GM12878 (cell line): ENCODE measurements around the gene GPC6. TPM values are rescaled to one million over a fixed set of nuclear protein-coding genes. Genes with fewer than 3 reads are reported as not detected.

Experiments
- ATAC-seq: fragments of 200-7000 bp; cut with Tn5 transposase; 3 replicates; pipeline ENCODE4 v1.9.1; 2020; ENCODE audit warnings: mild to moderate bottlenecking, moderate library complexity
- BruUV-seq: library from RNA; stranded (reverse); fragments of 400-500 nt; replicated peaks from 2 replicates; lab custom pipeline; 2021; lab: Mats Ljungman, UMichigan
- CTCF ChIA-PET: fragments of 300-600 bp; sonication (Branson Sonifier 250); formaldehyde crosslinking; extraction: SDS; loops from one replicate; lab custom pipeline; 2021; ENCODE audit warnings: inconsistent platforms; lab: Yijun Ruan, JAX
- POLR2A ChIA-PET: fragments of 350-600 bp; formaldehyde crosslinking; extraction: SDS; loops from one replicate; lab custom pipeline; 2021; ENCODE audit warnings: inconsistent platforms; lab: Charles Lee
- RAD21 ChIA-PET: fragments of 300-600 bp; sonication (Branson Sonifier 250); formaldehyde crosslinking; loops from one replicate; lab custom pipeline; 2023; ENCODE audit warnings: antibody characterized with exemption; ENCODE audit not compliant: unreplicated experiment; lab: Charles Lee
- SMC1A ChIA-PET: fragments of 300-600 bp; sonication (Branson Sonifier 250); formaldehyde crosslinking; loops from one replicate; lab custom pipeline; 2023; ENCODE audit not compliant: unreplicated experiment, uncharacterized antibody; lab: Charles Lee
- DNase-seq: peaks from one replicate; pipeline ENCODE4 v3.0.0-alpha.2; 2011; ENCODE audit warnings: low read depth, low spot score
- FAIRE-seq: peaks from 3 replicates; lab custom pipeline; 2011; peaks lifted over from hg19 to GRCh38; lab: Jason Lieb, UNC
- H2AFZ ChIP-seq: 2 replicates; pipeline ENCODE4 v1.6.0; 2011; ENCODE audit warnings: low read depth, low read length, control low read depth; ENCODE audit not compliant: control insufficient read depth
- H3K27ac ChIP-seq: 2 replicates; pipeline ENCODE4 v1.5.1; 2011; ENCODE audit warnings: control low read depth; ENCODE audit not compliant: control insufficient read depth, insufficient read depth
- H3K27me3 ChIP-seq, 2 experiments: replicated peaks in 1 of 2; 2 replicates each; pipeline versions ENCODE4 v1.6.0 to v1.6.1; 2011; ENCODE audit warnings: low read length in 1 of 2; ENCODE audit not compliant: control insufficient read depth in 2 of 2, insufficient read depth in 2 of 2
- H3K36me3 ChIP-seq, 2 experiments: 2 replicates each; pipeline ENCODE4 v1.5.1; 2011; ENCODE audit warnings: low read length in 1 of 2; ENCODE audit not compliant: control insufficient read depth in 2 of 2, insufficient read depth in 2 of 2
- H3K4me1 ChIP-seq: 2 replicates; pipeline ENCODE4 v1.6.1; 2011; ENCODE audit warnings: mild to moderate bottlenecking, low read length, moderate library complexity, mixed read lengths; ENCODE audit not compliant: control insufficient read depth, insufficient read depth
- H3K4me2 ChIP-seq: 2 replicates; pipeline ENCODE4 v1.6.0; 2011; ENCODE audit warnings: control low read depth; ENCODE audit not compliant: control insufficient read depth, insufficient read depth
- H3K4me3 ChIP-seq: fragments of 200-600 bp; sonication (generic); 2 replicates; pipeline ENCODE4 v1.5.1; 2016
- H3K79me2 ChIP-seq: 2 replicates; pipeline ENCODE4 v1.6.0; 2011; ENCODE audit warnings: low read length; ENCODE audit not compliant: control insufficient read depth, insufficient read depth
- H3K9ac ChIP-seq: 2 replicates; pipeline ENCODE4 v1.8.0; 2011; ENCODE audit warnings: low read length, control low read depth, mixed read lengths; ENCODE audit not compliant: control insufficient read depth, insufficient read depth
- H3K9me3 ChIP-seq: replicated peaks from 3 replicates; pipeline ENCODE4 v1.5.1; 2011; ENCODE audit warnings: mild to moderate bottlenecking, low read length; ENCODE audit not compliant: control insufficient read depth, insufficient read depth
- H4K20me1 ChIP-seq: 2 replicates; pipeline ENCODE4 v1.6.0; 2011; ENCODE audit not compliant: control insufficient read depth, insufficient read depth
- CHD4 ChIP-seq: fragments of 200-600 bp; sonication (generic); IDR thresholded peaks from 2 replicates; pipeline ENCODE4 v1.6.1; 2016; ENCODE audit warnings: mild to moderate bottlenecking
- EGR1 ChIP-seq, 2 experiments: IDR thresholded peaks; 1 replicate in 1 of 2; 2 replicates in 1 of 2; pipeline ENCODE4 v1.6.1; 2011 to 2012; ENCODE audit warnings: low read depth in 2 of 2, low read length in 2 of 2, borderline replicate concordance in 1 of 2, mild to moderate bottlenecking in 1 of 2, moderate library complexity in 1 of 2
- EZH2 ChIP-seq: IDR thresholded peaks from 2 replicates; pipeline ENCODE4 v1.6.1; 2012; ENCODE audit warnings: low read depth, mild to moderate bottlenecking, control low read depth, inconsistent platforms, low read length, borderline replicate concordance; ENCODE audit not compliant: control insufficient read depth
- FOXM1 ChIP-seq: IDR thresholded peaks from 2 replicates; pipeline ENCODE4 v1.6.1; 2012; ENCODE audit warnings: low read depth, mild to moderate bottlenecking, inconsistent platforms, low read length, moderate library complexity
- JUND ChIP-seq: IDR thresholded peaks from 2 replicates; pipeline ENCODE4 v1.6.1; 2012; ENCODE audit warnings: low read depth, mild to moderate bottlenecking, low read length, improper control_type of control experiment, moderate library complexity
- LARP7 ChIP-seq: fragments of 450-650 bp; IDR thresholded peaks from 2 replicates; pipeline ENCODE4 v1.6.1; 2017; ENCODE audit warnings: mild to moderate bottlenecking
- MEF2B ChIP-seq: fragments of 450-650 bp; IDR thresholded peaks from 2 replicates; pipeline ENCODE4 v1.6.1; 2018; ENCODE audit warnings: mild to moderate bottlenecking, moderate library complexity; ENCODE audit not compliant: partially characterized antibody, poor library complexity, severe bottlenecking
- PAX5 ChIP-seq: IDR thresholded peaks from 2 replicates; pipeline ENCODE4 v1.6.1; 2011; ENCODE audit warnings: low read depth, low read length, borderline replicate concordance
- PML ChIP-seq: IDR thresholded peaks from 2 replicates; pipeline ENCODE4 v1.6.1; 2012; ENCODE audit warnings: low read length, inconsistent platforms
- POLR2A ChIP-seq: IDR thresholded peaks from 2 replicates; pipeline ENCODE4 v1.6.1; 2011; ENCODE audit warnings: low read depth, mild to moderate bottlenecking, low read length
- RBBP5 ChIP-seq: fragments of 200-600 bp; sonication (generic); conservative IDR thresholded peaks from 2 replicates; pipeline ENCODE4 v1.6.1; 2016
- RCOR1 ChIP-seq: conservative IDR thresholded peaks from 2 replicates; pipeline ENCODE4 v1.6.1; 2012; ENCODE audit warnings: low read depth, low read length, improper control_type of control experiment
- SPI1 ChIP-seq: IDR thresholded peaks from 2 replicates; pipeline ENCODE4 v1.6.1; 2011; ENCODE audit warnings: low read depth, mild to moderate bottlenecking, low read length, moderate library complexity, borderline replicate concordance; ENCODE audit not compliant: insufficient read depth
- YY1 ChIP-seq: IDR thresholded peaks from 2 replicates; pipeline ENCODE4 v1.6.1; 2011; ENCODE audit warnings: low read depth, mild to moderate bottlenecking, low read length
- ZNF207 ChIP-seq: fragments of 450-650 bp; IDR thresholded peaks from 2 replicates; pipeline ENCODE4 v1.6.1; 2014; ENCODE audit warnings: antibody characterized with exemption, mild to moderate bottlenecking, borderline replicate concordance
- WGBS: methylation state at CpG from one replicate; pipeline ENCODE4 v1.1.6; 2016; ENCODE audit warnings: low lambda C conversion rate; ENCODE audit not compliant: insufficient replicate concordance, insufficient coverage; ENCODE audit errors: missing lambda C conversion rate; 5-methylcytosine and 5-hydroxymethylcytosine counted together
- in situ Hi-C: fragments of 300-500 bp; cut with MboI; formaldehyde crosslinking; loops from 9 replicates; pipeline ENCODE4 v1.14.3; 2018; ENCODE audit warnings: mixed read lengths
- intact Hi-C: fragments of 100-400 bp; cut with micrococcal nuclease; formaldehyde crosslinking; loops from one replicate; pipeline ENCODE4 v1.14.2; 2022; ENCODE audit not compliant: unreplicated experiment
- polyA plus RNA-seq, 11 experiments: library from polyadenylated mRNA; depleted of rRNA in 4 of 11; unstranded in 6 of 11; stranded (reverse) in 5 of 11; fragments of >200 nt; fragmentation: Nextera tagmentation in 4 of 11; fragmentation: Illumina TruSeq in 1 of 11; extraction: Ambion mirVana in 4 of 11; extraction: Trizol in 1 of 11; gene quantifications; 1 replicate in 1 of 11; 2 replicates in 10 of 11; pipeline versions ENCODE4 v1.2.1 to v1.2.3, GENCODE V29; 2011 to 2016; ENCODE audit warnings: inconsistent platforms in 2 of 11, missing spikeins in 2 of 11, low read depth in 1 of 11
- total RNA-seq, 4 experiments: library from RNA; depleted of rRNA in 3 of 4; stranded (reverse); fragments of >200 nt in 3 of 4; fragmentation: Illumina TruSeq in 1 of 4; extraction: Trizol in 1 of 4; gene quantifications; 2 replicates each; pipeline versions ENCODE4 v1.2.1 to v1.2.3, GENCODE V29; 2013 to 2021
- TF ChIP-seq, protein P1 (sequence below): fragments of 450-650 bp; IDR thresholded peaks from 2 replicates; pipeline ENCODE4 v1.6.1; 2017; ENCODE audit warnings: low read depth, mild to moderate bottlenecking, moderate library complexity

Gene GPC6
- total and polyA plus RNA-seq, 10 of the 15 experiments (the other 5 are each of a cell fraction or from before 2014, with no cell fraction given), result 0.03 to 0.04 (median 0.03) TPM; not detected in 7

- no peaks in the 10 kb centered on the region for H3K4me1 ChIP-seq
- BruUV-seq, result no TSS peak
- in situ Hi-C loops (no loop called here), intact Hi-C loops (no loop called here)
- SMC1A ChIA-PET, result no interaction called here
- no peak overlapping the region for H3K27ac ChIP-seq
- H3K4me2 ChIP-seq, result no peak overlapping the region
- 0% methylated on average over 2 of the region's 2 CpGs for WGBS
- H4K20me1 ChIP-seq, result no peaks in the 10 kb centered on the region
- POLR2A ChIA-PET, result no interaction called here
- no peak for FAIRE-seq
- H3K9ac ChIP-seq, result no peak overlapping the region
- TF ChIP-seq JUND, result no peak
- TF ChIP-seq EZH2, result no peak
- no peak for TF ChIP-seq ZNF207
- TF ChIP-seq MEF2B, result no peak
- TF ChIP-seq RBBP5, result no peak
- no peak for TF ChIP-seq RCOR1
- TF ChIP-seq FOXM1, result no peak
- TF ChIP-seq YY1, result no peak
- TF ChIP-seq LARP7, result no peak
- no peak for TF ChIP-seq EGR1 (IDR thresholded peaks at IDR 0.05; ENCODE audit: borderline replicate concordance in 1 of 2, low read depth in 2 of 2, low read length in 2 of 2)
- TF ChIP-seq PML, result no peak
- no peak for TF ChIP-seq POLR2A
- TF ChIP-seq CHD4, result no peak
- no peak for TF ChIP-seq PAX5
- no peak for TF ChIP-seq SPI1
- TF ChIP-seq, protein P1, sequence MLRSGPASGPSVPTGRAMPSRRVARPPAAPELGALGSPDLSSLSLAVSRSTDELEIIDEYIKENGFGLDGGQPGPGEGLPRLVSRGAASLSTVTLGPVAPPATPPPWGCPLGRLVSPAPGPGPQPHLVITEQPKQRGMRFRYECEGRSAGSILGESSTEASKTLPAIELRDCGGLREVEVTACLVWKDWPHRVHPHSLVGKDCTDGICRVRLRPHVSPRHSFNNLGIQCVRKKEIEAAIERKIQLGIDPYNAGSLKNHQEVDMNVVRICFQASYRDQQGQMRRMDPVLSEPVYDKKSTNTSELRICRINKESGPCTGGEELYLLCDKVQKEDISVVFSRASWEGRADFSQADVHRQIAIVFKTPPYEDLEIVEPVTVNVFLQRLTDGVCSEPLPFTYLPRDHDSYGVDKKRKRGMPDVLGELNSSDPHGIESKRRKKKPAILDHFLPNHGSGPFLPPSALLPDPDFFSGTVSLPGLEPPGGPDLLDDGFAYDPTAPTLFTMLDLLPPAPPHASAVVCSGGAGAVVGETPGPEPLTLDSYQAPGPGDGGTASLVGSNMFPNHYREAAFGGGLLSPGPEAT, result no peak
- H3K9me3 ChIP-seq, result no peaks in the 10 kb centered on the region
- no peaks in the 10 kb centered on the region for H3K79me2 ChIP-seq
- no peak for ATAC-seq
- no peaks in the 10 kb centered on the region for H3K27me3 ChIP-seq
- H2AFZ ChIP-seq, result no peak overlapping the region
- no peaks in the 10 kb centered on the region for H3K36me3 ChIP-seq
- DNase-seq, result no peak
- RAD21 ChIA-PET, result no interaction called here
- CTCF ChIA-PET, result interaction anchor here (0.7 kb wide), 1 partner anchor 795 kb away, joined by 3 read pairs; no protein-coding TSS in a partner anchor
- H3K4me3 ChIP-seq, result no peak overlapping the region
Observed at GRCh38 chr13:93670866-93671265, 444.3 kb downstream of the GPC6 start.
